GM19240 (cell line): ENCODE results near the gene LY9.

ENCODE experiments used
- DNase-seq: peaks from one replicate; pipeline ENCODE4 v3.0.0; 2011; ENCODE audit warnings: low spot score; ENCODE audit not compliant: insufficient read length

The LY9 gene

DNA sequence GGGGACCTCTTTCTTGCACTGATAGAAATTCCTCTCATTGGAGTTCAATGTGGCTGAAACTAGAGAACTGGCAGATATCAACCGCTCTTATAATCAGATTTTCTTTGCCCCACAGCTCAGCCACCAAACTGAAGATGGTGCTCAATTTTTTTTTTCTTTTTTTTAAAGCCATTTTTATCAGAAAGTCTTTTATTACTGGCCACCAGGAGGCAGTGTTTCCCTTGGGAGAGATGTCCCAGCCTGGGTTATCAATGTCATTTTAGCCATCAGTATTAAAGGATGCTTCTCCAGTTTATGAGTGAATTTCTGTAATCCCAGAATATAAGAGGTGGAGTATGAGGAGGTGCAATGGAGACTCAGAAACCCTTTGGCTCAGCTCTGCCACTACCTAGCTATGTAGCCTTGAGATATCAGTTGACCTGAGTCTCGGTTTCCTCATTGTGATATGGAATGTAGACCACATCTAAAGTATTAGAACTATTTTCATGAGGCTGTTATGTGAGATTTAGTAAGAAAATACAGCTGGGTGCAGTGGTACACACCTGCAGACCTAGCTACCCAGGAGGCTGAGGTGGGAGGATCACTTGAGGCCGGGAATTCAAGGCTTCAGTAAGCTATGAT is 39.1 kb downstream of the LY9 start:
- DNase-seq = no peak

DNA sequence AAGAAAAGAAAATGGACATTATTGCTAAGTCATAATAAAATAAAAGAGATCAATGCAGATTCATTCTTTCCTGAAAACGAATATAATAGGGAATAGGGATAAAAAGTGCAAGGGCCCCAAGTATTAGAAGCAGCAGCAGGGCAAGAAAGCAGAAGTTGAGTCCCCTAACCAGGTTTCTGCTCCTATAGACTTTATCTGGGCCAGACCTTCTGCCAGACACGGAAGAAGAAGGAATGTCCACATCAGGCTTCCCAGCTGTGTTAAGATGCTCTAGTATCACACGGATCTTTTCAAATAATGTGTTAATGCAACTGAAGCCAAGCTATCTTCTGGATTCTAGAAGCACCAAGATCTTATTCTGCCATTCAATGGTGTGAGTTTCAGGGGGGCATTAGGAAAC is 39.8 kb downstream of the LY9 start:
- no peak for DNase-seq

DNA sequence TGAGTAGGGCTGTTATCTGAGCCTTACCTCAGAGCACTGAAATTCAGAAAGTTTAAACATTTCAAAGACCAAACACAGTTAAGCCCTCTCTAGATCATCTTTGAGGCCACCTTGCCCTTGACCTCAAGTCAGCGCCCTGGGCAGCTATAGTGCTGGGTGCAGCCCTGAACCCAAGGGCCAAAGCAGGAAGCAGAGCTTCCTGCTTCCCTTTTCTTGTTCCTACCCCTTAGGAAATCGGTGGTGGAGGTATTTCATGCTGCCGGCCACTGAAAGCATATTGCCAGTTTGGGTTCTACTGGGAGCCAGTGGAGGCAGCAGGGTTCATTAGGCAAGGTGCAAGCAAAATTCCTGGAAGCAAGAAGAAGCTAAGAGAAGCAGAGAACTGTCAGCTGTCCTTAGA is 40.6 kb downstream of the LY9 start:
- no peak for DNase-seq

DNA sequence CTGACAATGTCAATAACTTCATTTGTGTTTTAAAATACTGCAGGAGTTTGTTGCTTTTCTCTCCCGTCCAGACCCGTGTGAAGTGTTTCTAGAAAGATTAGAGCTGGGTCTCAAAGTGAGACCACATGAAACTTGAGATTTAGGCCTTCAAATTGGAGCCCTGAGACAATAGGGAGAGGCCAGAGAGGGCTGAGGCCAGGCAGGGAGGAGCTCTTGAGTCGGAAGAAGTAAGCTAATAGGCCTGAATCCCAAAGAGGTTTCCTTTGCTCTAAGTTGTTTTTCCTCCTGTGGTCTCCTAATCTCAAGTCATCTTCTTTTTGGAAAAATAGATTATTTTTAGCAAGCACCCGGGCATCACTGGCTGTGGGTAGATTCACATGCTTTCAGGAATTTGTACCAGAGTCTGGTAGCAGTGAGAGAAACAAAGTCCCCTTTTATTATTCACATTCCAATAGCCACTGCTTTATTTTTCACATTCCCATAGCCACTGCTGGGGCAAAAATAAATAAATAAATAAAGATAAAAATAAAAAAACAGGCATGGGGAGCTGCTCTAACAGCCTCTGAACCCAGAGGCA is 41.1 kb downstream of the LY9 start:
- no peak for DNase-seq

DNA sequence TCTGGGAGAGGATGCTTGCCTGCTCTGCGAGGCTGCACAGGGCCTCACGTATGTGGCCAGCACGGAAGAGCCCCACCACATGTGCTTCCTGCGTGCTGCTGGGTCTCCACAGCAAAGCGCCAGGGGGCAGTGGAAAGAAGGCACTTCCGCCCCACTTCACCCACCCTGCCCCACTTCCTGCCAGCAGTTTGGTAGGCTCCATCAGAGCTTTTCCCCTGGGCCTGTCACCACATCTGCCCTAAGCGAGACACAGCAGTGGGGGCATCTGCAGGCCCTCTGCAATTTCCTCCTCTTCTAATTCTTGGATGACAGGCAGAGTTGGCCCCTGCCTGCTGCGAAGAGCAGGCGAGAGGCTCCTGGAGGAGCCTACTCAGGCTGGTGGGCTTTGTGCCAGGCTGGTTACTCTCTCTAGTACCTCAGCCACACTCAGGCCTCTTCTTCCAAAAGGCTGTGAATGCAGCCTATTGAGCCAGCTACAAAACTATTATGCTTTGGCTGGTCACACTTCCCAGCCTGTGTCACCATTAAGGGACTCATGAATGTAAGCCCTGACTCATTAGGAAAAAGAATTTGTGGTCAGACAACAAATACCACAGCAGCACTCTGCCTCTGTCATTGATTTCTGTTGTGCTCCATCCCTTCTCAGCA is 41.7 kb downstream of the LY9 start:
- peak; percentile 48 for DNase-seq

DNA sequence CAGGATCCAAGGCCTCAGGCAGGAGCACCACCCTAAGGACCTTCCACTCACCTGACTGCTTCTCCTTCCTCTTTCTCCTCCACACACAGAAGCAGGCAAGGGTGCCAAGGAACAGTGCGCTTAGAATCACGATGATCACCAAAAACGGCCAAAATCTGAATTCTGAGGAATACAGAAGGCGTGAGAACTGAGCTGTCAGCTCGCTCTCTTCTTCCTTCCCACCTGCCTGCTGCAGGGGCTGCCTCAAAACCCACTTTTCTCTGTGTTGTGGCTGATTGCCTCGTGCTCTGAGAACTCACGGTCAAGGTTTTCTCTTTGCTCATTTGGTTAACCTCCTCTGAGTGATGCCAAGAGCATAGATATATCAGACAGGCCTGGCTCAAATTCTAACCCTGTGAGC is 42.9 kb downstream of the LY9 start:
- no peak for DNase-seq

DNA sequence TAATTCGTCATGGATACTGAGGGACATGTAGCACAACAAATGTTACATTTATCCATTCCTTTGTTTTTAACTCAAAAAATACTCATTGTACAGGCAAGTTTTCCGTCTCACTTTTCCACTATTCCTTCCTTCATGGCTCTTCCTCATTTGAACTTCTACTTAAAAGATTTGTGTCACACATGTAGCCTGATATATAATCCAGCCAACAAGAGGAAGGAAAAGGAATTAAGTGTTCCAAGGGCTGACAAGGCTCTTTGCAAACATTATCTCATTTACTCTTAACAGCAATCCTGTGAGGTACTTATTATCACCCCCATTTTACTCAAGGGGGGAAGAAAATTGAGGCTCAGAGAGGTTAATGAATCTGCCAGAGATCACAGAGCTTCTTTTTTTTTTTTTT is 43.8 kb downstream of the LY9 start:
- DNase-seq = no peak

DNA sequence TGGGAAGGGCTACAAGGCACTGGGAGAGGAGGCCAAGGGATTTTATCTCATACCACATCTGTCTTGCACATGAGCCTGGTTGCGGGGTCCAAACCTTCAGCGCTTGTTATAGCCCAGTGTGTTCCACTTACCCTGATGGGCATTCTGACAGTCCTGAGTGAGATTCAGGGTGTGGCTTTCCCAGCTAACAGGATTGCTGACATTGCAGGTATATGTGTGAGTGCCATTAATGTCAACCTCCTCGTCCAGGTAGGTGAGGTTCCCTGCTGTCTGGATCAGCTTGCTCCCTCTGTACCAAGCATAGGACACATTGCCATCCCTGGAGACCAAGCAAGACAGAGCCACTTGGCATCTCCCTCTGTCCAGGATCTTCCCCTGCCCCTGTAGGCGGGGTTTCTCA is 45.1 kb downstream of the LY9 start:
- DNase-seq = no peak

DNA sequence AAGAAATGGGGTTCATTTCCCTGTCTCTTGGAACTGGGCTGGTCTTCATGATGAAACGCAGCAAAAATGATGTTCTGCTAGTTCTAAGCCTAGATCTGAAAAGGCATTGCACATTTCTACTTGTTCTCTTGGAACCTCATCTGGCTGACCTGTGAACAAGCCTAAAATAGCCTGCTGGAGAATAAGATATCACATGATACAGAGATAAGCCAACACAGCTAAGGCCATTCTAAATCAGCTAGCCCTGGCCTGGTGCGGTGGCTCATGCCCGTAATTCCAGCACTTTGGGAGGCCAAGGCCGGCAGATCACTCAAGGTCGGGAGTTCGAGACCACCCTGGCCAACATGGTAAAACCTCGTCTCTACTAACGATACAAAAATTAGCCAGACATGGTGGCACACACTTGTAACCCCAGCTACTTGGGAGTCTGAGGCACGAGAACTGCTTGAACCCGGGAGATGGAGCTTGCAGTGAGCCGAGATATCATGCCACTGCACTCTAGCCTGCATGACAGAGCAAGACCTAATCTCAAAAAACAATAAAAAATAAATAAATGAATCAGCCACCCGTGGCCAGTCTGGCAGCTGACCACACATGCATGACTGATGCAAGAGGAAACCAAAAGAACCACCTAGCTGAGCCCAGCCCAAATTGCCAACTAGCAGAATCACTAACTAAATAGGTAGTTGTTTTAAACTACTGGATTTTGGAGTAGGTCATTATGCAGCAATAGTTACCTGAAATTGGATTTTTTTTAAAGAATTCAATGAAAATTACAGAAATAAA is 48.7 kb downstream of the LY9 start:
- DNase-seq = no peak

DNA sequence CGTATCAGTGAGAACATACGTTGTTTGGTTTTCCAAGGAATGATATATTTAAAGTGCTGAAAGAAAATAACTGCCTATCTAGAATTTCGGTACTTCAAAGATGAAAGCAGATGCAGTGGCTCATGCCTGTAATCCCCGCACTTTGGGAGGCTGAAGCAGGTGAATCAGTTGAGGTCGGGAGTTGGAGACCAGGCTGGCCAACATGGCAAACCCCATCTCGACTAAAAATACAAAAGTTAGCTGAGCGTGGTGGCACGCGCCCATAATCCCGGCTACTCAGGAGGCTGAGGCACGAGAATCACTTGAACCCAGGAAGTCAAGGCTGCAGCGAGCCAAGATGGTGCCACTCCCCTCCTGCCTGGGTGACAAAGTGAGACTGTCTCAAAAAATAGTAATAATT is 50.3 kb downstream of the LY9 start:
- DNase-seq = no peak

DNA sequence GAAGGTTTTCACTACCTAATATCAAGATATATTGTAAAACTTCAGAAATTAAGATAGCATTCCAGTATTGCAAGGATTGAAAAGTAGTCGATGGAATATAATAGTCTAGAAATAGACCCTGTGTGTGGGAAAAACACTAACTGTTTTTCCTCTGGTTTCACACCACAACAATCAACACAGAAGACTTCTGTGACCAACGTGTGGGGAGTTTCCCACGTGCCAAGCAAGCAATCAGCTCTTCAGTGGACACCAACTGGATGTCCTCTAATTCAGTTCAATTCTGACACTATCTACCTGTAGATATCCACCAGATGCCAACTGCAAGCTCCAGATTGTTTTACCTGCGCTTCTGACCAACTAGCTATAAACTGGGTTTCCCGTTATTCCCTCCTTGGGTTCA is 54.6 kb downstream of the LY9 start:
- DNase-seq = no peak

DNA sequence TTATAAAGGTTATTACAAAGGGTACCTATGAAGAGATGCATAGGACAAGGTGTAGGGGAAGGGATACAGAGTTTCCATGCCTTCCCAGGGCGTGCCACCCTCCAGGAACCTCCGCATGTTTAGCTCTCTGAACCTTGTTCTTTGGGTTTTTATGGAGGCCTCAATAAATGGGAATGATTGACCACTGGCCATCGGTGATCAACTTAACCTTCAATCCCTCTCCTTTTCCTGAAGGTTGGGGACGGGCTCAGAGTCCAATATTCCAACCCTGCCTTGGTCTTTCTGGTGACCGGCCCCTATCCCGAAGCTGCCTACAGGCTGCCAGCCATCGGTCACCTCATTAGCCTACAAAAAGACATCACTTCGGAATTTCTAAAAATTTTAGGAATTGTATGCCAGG is 55.0 kb downstream of the LY9 start:
- no peak for DNase-seq

DNA sequence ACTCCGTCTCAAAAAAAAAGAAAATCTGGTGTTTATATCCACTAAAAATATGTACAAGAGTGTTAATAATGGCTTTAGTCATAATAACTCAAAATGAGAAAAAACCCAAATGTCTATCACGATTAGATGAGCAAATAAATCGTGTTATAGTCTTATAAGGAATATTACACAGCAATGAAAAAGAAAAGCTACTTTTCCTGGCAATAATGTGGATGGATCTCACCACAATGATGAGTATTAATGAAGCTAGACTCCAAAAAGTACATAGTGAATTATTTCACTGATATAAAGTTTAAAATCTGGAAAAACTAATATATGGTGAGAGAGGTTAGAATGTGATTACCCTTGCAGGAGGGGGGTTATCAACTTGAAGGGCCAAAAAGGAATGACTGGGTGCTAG is 57.0 kb downstream of the LY9 start:
- no peak for DNase-seq

DNA sequence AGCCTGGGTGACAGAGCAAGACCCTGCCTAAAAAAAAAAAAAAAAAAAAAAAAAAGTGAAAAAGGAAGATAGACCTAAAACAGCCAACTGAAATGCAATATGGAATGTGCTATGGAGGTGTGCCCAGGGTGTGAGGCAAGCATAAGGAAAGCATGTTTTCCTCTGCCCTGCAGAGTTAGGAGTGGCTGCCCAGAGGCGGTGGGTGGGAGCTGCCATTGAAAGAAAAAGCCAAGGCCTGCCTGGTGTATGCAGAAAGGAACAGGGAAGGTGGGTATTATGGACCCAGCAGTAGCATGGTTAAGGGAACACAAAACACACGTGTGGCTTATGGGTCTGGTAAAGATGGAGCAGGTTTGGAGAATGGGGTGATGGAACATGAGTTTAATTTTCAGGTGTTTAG is 57.8 kb downstream of the LY9 start:
- DNase-seq = no peak

DNA sequence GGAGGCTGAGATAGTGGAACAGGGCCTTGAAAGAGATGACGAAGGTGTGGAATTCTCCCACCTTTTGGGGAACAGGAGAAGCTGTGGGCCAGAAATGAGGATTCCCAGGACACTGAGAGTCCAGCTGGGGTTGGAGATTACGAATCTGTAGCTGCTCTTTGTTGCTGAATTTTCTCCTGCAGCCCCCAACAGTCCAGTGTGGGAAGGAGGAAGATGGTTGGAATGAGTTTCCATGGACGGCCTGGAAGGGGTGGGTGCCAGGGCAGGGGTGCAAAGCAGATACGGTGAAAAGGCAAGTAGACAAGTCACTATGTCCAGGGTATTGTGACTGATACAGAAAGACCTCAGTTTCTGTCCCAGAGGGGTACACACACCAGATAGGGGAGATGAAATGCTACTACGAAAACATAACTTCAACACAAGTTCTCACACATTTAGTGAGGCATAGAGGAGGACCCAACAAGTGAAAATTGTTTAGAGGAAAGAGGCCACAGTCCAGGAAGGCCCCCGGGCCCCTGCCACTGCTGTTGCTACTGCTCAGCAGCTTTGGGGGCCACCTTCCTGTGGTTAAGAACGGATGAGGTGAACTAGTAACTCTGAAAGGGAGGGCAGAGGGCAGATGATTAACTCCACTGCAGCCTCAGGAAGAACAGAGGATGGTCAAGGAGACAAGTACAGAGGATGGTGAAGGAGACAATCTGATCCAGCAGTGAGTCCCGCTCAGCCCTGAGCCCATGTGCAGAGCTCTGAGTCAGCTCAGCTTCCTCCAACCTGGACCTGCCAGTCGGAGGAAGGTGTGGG is 59.4 kb downstream of the LY9 start:
- DNase-seq = no peak

DNA sequence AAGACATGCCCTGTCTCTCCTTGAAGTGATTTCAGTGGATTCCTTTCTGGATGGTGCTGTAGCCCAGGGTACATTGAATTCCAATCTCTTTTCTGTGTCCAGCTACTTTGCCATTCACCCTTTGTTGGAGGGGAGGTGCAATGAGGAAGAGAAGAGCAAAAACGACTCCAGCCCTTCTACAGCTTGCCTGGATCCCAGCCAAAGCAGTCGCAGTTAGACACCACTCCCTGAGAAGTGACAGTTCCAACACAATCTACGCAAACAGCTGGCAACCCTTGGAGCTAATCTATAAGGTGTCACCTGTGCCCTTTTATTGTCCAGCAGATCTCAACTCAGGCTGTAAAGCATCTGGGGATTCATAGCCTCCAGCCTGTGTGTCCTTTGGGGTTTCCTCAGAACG is 62.1 kb downstream of the LY9 start:
- no peak for DNase-seq

DNA sequence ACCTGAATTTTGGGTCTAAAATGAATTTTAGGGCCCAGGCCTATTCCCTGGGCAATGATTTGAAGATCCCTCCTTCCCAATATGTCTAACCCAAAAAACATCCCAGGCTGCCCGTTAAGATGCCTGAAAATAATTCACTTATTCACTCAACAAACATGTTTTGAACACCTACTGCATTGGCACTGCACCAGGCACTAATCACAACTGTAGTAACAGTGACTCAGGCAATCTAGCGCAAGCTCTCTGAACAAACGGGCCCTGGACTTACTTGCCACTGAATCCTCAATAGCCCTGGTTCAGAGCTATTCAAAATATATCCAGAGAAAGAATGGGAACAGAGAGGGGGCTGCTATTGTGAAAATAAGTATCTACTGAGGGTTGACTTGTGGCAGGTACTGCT is 62.5 kb downstream of the LY9 start:
- DNase-seq = no peak

DNA sequence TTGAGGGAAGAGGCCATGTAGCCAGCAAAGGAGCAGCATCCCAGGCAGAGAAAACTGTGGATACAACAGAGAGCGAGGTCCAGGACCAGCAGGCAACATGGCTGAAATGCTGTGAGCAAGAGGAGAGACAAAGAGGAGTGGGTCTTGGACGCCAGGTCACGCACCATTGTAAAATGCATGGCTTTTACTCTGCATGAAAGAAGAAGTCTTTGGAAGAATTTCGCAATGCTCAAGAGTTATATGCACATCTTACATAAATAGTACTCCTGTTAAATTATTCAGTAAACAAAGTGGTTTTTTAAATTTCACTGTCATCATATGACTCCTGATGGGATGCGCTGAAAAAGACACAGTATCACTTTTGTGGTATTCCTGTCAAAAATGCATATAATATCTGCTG is 63.2 kb downstream of the LY9 start:
- no peak for DNase-seq

DNA sequence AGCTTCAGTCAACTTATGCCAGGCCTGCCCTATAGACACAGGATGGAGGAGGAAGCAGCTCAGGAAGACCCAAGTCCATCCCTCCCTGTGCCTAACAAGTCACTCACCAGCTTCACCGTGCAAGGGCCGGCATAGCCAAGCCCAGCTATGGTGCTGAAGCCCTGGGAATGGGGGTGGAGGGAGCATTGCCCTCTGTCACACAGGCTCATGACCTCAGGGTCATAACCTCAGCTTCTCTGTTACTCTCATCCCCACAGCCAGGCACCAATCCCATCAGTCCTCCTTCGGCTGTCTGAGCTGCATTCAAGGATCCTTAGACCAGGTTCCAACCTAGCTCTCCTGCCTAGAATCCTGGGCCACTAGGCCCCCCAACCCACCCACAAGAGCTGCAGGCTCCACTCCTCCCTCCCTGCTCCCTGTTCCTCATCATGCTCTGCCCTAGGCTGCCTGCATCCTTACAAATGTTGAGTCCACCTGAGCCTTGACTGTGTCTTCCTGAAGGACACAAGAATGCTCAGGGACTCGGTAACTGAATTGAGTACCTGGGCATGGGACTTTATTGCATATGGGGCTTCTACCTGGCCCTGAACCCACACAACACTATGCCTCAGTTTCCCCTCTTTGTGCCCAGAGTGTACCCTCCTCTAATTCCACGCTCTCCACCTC is 65.0 kb downstream of the LY9 start:
- DNase-seq = no peak

DNA sequence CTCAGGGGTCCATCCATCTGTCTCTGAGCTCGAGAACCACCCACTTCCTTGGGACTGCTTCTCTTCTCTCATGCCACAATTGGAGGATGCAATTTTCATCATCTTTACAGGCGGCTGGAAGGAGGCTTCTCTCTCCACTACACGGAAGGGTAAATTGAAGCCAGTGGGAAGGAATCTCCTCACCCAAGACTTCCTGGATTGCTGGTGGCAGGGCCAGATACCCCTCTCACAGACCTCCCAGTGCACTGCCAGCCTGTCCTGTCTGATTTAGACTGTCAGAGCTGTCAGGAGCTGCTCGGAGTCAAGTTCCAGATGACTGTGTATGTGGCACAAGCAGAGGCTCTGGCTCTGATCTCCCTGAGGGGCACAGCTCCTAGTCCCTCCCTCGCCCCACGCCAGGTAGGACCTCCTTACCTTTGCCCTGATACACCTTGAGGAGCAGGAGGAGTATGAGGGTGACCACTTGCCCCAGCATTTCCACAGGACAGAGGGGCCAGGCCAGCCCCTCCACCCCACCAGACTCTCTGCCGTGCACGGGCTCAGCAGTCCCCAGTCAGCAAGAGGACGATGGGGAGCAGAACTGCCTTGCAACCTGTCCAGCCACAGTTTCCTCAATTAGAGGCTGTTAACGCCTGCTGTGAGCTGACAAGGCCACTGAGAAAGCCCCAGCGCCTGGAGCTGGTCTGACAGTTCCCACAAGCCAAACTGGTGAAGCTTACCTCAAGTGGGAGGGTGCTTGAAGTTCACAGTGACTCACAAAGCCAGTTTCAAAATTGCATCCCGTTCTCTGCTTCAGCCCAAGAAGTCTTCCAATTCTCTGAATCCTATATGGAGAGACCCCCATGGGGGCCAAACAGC is 66.5 kb downstream of the LY9 start, which contains the start of gene CD244:
Gene CD244, minus strand, starts transcription at position 685 of the 858 bp plus-strand sequence. Its CDS starts 210 bp downstream, at position 475.
- no peak for DNase-seq
